Mesenteric fat pad (tissue), 1 donor: ENCODE data around the gene PGS1. TPM values are rescaled to one million over a fixed set of nuclear protein-coding genes. Genes with fewer than 3 reads are reported as not detected.
A peak's percentile ranks its signal among the peaks of the same experiment; 100 is the strongest.
"Not testable (repeated sequence)": the region's sequence is repeated elsewhere in the genome, so short reads cannot be mapped to it uniquely, and the experiment has no call there.

ENCODE experiments used
- DNase-seq: peaks from one replicate; pipeline ENCODE4 v3.0.0-alpha.2; 2020; ENCODE audit warnings: low spot score
- long read RNA-seq: library from polyadenylated mRNA; unstranded; transcript quantifications from one replicate; pipeline ENCODE4 v2.0.0, GENCODE V29; 2020
- total RNA-seq: library from RNA; stranded (reverse); fragmentation: NEBNext Ultra II Directional; extraction: Animal tissue kit (Norgen Biotek cat#: 25700); gene quantifications from one replicate; pipeline ENCODE4 v1.2.1, GENCODE V29; 2021
- donor health status: DM: yes; HTN: yes; CAD: no.

The PGS1 gene
- total RNA-seq: 64.0 TPM
- long read RNA-seq, transcript PGS1-201 (10 exons, 2,201 nt): major isoform, 98 of 284 reads
- long read RNA-seq, partial matches to known transcripts: 8 of 284 reads
- long read RNA-seq, other reads (novel, unspliced or antisense): 176 of 284 reads

DNA sequence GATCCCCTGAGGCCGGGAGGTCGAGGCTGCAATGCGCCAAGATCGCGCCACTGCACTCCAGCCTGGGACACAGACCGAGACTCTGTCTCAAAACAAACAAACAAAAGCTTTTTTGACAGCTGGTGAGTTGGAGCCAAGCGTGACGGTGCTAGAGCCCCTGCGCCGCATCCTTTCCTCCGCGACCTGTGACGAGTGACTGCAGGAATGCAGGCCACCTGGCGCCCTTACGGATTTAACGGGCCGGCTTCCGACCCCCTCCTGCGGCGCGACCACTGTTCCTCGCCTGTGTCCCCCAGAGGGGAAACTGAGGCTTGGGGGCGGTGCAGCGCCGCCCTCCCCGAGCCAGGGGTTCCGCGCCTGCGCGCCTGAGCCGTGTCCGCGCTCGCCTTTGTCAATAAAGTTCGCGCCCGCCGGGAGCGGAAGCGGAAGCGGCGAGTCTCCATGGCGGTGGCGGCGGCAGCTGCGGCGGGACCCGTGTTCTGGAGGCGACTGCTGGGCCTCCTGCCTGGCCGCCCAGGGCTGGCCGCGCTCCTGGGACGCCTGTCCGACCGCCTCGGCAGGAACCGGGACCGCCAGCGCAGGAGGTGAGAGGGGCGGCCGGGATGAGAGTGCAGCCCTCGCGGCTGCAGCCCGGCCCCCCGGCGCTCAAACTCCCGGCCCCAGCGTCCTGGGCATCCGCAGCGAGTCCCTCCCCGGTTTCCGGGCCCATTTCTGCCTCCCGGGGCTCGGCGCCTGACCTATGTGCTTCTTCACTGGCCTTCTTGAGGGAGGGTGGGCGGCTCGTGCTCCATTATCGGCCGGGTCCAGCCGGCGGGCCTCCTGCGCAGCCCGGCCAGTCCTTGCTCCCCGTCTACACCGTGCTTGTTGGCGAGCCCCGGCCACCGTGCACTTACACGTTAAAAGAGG, at the start of gene PGS1:
PGS1 (plus strand) TSS at position 425 of the 906 bp plus-strand sequence; CDS start at position 442, 17 bp downstream.
- DNase-seq: peak; percentile 95

DNA sequence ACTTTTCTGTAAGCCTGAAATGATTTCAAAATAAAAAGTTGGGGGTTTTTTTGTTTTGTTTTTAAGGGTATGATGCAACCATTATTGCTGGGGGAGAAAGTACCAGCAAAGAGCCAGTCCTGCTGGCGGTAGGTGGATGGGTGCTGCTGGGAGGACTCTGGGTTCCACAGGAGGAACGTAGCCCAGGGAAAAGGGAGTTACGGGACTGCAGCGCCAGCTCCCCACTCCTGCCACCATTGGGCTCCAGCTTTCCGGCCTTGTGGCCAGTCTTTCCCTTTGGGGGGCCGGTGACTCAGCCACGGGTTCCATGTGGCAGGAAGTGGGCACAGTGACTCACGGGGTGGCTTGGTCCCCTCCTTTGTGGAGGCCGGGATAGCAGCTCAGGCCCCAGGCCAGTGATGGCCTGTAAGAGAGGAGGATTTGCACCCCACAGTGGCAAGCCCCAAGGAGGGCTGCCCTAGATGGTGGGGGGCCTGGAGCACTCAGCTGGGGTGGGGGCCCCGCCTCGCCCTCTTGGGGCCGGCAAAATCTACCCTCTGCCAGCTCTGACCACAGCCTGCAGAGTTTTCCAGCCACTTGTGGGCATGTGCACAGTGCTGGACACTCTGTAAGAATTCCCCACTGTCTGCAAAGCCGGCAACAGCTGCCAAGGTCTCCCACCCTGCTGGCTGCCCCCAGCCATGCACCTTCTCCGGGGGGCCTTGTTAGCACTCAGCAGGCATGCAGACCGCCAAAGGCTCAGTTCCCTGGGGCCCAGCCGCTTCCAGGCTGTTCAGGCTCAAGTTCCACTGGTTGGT, 49.0 kb upstream of the PGS1 start:
- no peak for DNase-seq

- DNase-seq: no peak
Observed at GRCh38 chr17:78330570-78331224, 47.8 kb upstream of the PGS1 start.

DNA sequence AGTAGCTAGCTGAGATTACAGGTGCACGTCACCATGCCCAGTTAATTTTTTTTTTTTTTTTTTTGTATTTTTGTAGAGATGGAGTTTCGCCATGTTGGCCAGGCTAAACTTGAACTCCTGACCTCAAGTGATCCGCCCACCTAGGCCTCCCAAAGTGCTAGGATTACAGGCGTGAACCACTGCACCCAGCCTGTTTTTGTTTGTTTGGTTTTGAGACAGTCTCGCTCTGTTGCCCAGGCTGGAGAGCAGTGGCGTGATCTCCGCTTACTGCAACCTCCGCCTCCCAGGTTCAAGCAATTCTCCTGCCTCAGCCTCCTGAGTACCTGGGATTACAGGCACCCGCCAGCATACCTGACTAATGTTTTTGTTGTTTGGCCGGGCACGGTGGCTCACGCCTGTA, 47.1 kb upstream of the PGS1 start:
- DNase-seq: not testable (repeated sequence)

GRCh38 chr17:78332991-78333390, 45.5 kb upstream of the PGS1 start:
- DNase-seq: no peak

GRCh38 chr17:78335209-78335608, 43.2 kb upstream of the PGS1 start:
- no peak for DNase-seq

DNA sequence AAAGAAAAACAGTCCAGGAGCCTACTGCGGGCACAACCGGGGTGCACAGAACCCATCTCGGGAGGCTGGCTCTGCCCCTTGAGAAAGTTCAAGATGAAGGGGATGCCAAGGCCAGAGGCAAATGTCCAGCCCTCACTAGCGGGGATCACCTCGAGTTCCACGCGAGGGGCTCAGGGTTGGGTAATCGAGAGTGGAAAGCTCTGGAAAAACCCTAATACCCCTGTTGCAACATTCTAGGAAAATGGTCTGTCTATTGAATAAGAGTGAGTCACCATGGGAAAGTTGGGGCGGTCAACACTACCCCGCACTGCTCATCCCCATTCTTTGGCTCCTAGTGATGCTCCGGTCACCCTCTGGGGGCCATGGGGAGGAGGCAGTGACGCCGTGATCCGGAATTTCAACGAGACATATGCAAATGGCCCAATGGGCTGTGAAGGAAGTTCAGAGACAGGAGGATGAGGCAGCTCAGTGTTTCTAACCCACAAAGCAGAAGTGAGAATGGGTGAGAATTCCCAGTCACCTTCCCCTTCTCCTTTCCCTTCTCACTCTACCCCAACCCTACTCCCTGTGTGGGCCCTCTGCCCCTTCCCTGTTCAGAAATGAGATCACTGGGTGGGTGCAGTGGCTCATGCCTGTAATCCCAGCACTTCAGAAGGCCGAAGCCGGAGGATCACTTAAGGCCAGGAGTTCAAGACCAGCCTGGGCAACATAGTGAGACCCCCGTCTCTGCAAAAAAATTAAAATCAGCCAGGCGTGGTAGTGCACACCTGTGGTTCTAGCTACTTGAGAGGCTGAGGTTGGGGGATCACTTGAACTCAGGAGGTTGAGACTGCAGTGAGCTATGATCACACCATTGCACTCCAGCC, 41.0 kb upstream of the PGS1 start:
- DNase-seq: no peak

GRCh38 chr17:78338486-78339259, 39.8 kb upstream of the PGS1 start:
- no peak for DNase-seq

GRCh38 chr17:78340183-78340955, 38.1 kb upstream of the PGS1 start:
- DNase-seq: no peak

GRCh38 chr17:78341559-78342448, 36.6 kb upstream of the PGS1 start:
- DNase-seq: peak; percentile 94

- no peak for DNase-seq
Observed at GRCh38 chr17:78342449-78343186, 35.8 kb upstream of the PGS1 start.

DNA sequence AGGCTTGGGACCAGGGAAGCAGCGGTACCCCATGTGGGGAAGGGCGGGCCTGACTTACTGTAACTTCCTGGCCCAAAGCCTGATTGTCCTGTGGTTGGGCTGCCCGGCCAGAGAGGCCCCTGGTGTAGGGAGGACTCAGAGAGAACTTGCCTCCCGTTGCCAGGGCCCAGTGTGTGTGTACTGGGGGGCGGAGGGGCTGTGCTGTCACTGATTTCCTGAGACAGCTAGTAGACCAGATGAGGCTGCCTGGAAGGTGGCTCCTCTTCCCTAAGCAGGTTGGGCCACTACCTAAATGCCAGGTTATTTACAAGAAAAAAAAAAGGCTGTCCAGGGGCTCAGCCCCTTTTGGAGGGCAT, 35.3 kb upstream of the PGS1 start:
- no peak for DNase-seq

GRCh38 chr17:78343543-78344201, 34.8 kb upstream of the PGS1 start:
- DNase-seq: no peak

DNA sequence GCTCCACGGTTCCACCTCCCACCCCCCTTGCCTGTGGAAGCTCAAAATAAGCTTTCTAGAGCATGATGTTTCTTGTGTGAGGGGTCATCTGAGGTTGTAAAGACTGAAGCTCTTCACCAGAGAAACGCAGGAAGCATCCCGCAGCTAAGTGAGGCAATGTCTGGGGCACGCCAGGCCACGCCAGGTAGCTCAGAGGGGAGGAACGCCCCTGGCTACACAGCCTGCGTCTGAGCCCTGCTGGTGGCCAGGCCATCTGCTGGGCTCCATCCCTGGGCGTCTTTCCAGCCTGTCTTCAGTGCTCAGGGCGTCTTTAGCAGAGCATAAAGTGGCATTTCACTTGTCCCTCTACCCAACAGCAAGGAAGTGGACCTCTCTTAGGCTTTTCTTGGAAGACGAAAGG, 33.8 kb upstream of the PGS1 start:
- DNase-seq: no peak

- no peak for DNase-seq
Observed at GRCh38 chr17:78345172-78345571, 33.3 kb upstream of the PGS1 start.

- no peak for DNase-seq
Observed at GRCh38 chr17:78345791-78346494, 32.5 kb upstream of the PGS1 start.
